Choroid plexus epithelial cell (primary cell): ENCODE results near the gene HTR3D.

Experiments
- DNase-seq: peaks from one replicate; pipeline ENCODE4 v3.0.0-alpha.2; 2010; ENCODE audit warnings: low read depth
- H3K4me3 ChIP-seq: 2 replicates; pipeline ENCODE4 v1.5.1; 2011; ENCODE audit warnings: low read depth, mild to moderate bottlenecking, control low read depth, low read length, moderate library complexity
- TF ChIP-seq, protein P1 (sequence below): conservative IDR thresholded peaks from 2 replicates; pipeline ENCODE4 v1.5.1; 2011; ENCODE audit warnings: low read depth, mild to moderate bottlenecking, control low read depth, inconsistent platforms, low read length, moderate library complexity

HTR3D gene

DNA sequence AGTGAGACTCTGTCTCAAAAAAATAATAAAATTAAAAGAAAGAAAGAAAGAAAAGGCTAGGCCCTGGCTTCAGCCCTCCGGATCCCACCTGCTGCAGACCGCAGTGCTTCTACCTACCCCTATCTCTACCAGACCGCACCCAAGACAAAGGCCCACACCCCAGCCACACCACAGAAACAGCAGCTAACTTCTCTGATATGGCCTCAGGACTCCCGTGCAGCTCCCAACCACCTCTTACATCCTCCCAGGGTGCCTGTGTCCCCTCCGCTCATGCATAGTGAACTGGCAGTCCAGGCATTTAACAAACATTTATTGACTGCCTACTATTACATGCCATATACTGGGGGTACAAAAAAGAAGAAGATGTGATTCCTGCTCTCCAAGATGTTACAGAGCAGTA, 14.5 kb downstream of the HTR3D start:
- no peak overlapping the region for H3K4me3 ChIP-seq
- TF ChIP-seq, protein P1, sequence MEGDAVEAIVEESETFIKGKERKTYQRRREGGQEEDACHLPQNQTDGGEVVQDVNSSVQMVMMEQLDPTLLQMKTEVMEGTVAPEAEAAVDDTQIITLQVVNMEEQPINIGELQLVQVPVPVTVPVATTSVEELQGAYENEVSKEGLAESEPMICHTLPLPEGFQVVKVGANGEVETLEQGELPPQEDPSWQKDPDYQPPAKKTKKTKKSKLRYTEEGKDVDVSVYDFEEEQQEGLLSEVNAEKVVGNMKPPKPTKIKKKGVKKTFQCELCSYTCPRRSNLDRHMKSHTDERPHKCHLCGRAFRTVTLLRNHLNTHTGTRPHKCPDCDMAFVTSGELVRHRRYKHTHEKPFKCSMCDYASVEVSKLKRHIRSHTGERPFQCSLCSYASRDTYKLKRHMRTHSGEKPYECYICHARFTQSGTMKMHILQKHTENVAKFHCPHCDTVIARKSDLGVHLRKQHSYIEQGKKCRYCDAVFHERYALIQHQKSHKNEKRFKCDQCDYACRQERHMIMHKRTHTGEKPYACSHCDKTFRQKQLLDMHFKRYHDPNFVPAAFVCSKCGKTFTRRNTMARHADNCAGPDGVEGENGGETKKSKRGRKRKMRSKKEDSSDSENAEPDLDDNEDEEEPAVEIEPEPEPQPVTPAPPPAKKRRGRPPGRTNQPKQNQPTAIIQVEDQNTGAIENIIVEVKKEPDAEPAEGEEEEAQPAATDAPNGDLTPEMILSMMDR = no peak
- no peak for DNase-seq

DNA sequence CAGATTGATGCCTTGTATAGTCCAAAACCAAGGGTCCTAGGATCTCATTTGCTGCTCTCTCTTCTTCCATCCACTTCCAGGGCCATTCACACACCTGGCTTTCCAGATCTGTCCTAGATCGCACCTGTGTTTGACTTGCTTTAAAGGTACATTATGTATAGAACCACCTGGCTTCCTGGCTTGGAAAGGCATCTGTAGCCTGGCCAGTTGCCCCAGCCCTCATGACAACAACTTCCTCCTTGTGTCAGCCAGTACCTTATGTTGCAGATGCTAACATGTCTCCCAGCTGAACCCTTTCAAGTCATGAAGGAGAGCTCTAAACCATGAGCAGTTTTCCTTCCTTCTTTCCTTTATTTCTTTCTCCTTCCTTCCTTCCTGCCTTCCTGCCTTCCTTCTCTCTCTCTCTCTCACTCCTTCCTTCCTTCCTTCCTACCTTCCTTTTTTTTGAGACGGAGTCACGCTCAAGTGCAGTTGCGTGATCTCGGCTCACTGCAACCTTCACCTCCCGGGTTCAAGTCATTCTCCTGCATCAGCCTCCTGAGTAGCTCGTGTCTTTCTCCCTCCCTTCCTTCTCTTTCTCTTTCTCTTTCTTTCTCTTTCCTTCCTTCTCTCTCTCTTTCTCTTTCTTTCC, 18.8 kb downstream of the HTR3D start:
- TF ChIP-seq, protein P1 = no peak
- no peak overlapping the region for H3K4me3 ChIP-seq
- DNase-seq = no peak

DNA sequence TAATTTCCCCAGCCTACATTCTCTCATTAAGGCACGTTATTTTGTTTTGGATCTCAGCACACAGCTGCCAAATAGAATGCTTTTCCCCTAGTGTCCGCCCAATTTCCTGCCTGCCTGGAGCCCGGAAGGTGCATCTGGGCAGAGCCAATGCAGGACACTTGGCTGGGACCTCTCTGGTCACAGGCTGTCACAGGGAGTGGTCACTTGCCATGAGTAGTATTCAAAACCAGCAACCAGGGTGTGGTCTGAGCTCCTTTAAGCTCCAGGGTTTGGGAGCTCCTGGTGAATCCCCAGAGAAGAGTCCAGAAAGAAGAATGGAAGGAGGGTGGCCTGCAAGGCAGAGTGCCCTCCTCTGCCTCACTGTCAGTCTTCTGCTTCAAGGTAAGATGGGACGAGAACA, 21.2 kb downstream of the HTR3D start, which contains the start of gene HTR3C:
HTR3C (plus strand) TSS at position 281 of the 400 bp plus-strand sequence; CDS start at position 315, 34 bp downstream.
- no peak within 1 kb of the TSS for H3K4me3 ChIP-seq
- TF ChIP-seq, protein P1 = no peak
- no peak for DNase-seq

DNA sequence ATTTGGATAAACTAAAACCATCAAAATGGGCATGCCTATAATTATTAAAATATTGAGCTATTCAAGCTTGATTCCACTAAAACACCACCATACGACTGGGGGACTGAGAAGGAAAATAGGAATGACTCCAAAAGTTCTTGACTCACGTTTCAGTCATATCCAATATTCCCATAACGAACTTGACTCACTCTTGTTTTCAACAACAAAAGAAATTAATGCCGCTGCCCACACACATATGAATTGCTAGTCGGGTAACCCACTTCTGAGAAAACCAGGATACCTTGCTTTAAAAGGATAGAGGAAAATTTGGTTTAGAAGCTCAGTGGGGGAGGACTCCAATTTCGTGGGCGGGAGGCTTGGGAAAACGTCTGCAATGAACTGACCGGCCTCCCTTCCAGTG, 26.5 kb downstream of the HTR3D start:
- no peak overlapping the region for H3K4me3 ChIP-seq
- DNase-seq = no peak
- TF ChIP-seq, protein P1 = no peak

DNA sequence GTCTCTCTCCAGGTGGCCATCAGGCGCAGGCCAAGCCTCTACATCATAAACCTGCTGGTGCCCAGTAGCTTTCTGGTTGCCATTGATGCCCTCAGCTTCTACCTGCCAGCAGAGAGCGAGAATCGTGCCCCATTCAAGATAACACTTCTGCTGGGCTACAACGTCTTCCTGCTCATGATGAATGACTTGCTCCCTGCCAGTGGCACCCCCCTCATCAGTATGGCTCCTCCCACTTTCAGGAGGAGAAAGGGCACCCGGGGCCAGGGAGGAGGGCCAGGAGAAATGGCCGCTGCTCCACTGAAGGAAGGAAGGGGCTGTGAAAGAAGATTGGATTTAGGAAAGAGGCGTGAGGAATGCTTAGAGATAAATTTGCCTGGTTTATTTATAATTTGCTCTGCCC, 27.9 kb downstream of the HTR3D start:
- TF ChIP-seq, protein P1 = no peak
- no peak overlapping the region for H3K4me3 ChIP-seq
- DNase-seq = no peak

DNA sequence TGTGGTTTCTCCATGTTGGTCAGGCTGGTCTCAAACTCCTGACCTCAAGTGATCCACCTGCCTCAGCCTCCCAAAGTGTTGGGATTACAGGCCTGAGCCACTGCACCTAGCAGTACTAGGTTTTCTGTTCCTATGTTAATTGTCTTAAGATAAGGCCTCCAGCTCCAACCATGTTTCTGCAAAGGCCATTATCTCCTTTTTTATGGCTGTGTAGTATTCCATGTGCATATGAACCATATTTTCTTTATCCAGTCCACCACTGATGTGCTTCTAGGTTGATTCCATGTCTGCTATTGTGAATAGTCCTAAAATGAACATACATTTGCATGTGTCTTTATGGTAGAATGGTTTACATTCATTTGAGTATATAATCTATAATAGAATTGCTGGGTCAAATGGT, 31.1 kb downstream of the HTR3D start:
- no peak overlapping the region for H3K4me3 ChIP-seq
- no peak for DNase-seq
- TF ChIP-seq, protein P1 = no peak

DNA sequence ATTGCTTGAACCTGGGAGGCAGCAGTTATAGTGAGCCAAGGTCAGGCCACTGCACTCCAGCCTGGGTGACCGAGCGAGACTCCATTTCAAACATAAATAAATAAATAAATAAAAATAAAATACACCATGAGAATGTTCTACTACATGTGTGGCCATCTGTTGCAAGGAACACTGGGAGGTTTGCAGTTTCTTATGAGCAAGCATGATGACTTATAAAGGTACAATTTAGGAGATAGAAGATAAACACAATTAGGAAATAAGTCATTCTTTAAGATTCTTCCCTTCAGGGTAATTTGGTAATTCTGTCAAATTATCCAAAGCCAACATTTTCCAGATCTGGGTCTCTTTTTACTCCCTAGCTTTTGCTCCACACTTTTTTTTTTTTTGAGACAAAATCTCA, 34.7 kb downstream of the HTR3D start:
- DNase-seq = no peak
- TF ChIP-seq, protein P1 = no peak
- H3K4me3 ChIP-seq = no peak overlapping the region
